HG03565 (cell line): ENCODE data around the gene DGCR2.
"Not testable (repeated sequence)": the region's sequence is repeated elsewhere in the genome, so short reads cannot be mapped to it uniquely, and the experiment has no call there.

Experiments used
- ATAC-seq: cut with Tn5 transposase; IDR thresholded peaks from one replicate; pipeline ENCODE4 v1.9.1; 2021; ENCODE audit warnings: mild to moderate bottlenecking, moderate library complexity; ENCODE audit not compliant: unreplicated experiment

Gene DGCR2

GRCh38 chr22:19084586-19084985 lies 37.6 kb downstream of the DGCR2 start:
- not testable (repeated sequence) for ATAC-seq

- ATAC-seq, result not testable (repeated sequence)
Observed at GRCh38 chr22:19084126-19084525, 38.1 kb downstream of the DGCR2 start.

DNA sequence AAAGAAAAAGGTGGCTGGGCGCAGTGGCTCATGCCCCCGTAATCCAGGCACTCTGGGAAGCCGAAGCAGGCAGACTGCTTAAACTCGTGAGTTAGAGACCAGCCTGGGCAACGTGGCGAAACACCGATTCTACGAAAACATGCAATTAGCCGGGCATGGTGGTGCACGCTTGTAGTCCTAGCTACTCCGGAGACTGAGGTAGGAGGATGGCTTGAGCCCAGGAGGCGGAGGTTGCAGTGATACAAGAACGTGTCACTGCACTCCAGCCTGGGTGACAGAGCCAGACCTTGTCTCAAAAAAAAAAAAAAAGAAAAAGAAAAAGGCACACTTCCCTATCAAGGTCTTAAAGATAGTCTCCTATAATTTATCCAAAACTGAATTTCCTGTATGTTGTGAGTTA lies 39.4 kb downstream of the DGCR2 start:
- ATAC-seq, result no peak

DNA sequence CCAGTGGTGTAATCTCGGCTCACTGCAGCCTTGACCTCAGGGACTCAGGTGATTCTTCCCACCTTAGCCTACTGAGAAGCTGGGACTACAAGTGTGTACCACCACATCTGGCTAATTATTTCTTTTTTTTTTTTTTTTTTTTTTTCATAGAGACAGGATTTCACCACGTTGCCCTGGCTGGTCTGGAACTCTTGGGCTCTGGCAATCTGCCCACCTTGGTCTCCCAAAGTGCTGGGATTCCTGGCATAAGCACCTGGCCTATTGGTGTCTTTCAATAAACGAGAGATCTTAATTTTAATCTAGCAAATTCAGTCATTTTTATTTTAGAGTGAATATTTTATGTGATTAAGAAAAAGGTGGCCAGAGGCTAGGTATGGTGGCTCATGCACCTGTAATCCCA lies 40.1 kb downstream of the DGCR2 start:
- no peak for ATAC-seq

DNA sequence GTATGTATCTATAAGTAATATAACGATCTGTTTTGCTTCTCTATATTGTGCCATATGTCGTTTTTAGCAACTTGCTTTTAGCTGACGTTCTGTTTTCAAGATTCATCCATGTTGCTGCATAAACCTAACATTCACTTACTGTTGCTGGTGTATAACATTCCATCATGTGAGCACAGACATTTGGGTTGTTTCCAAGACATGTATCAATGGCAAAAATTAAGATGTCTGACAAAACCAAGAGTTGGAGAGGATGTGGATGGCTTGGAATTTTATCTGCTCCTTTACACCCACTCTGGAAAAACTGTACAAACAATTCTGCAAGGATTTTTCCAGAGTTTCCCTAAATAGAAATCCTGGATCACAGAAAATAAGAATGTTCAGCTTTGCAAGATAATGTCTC lies 40.9 kb downstream of the DGCR2 start:
- no peak for ATAC-seq

DNA sequence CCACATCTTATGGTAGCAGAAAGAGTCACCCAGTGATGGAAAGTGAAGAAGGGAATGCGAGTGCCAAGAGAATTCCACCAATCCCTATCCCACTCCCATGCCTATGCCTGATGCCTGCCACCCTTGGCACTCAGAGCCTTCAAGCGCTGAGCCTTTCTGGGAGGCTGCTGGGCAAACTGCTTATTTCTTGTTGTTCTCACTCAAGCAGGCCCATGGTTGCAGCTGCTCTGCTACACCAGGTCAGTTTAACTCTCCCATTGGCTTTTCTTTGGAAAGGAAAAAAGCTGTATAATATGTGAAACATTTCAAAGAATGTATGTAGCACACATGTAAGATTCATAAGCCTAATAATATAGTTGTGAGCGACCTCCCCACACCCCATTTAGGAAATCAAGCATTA lies 41.4 kb downstream of the DGCR2 start:
- ATAC-seq, result no peak

GRCh38 chr22:19079691-19080090 lies 42.5 kb downstream of the DGCR2 start:
- no peak for ATAC-seq

GRCh38 chr22:19075404-19075803 lies 46.8 kb downstream of the DGCR2 start:
- no peak for ATAC-seq

DNA sequence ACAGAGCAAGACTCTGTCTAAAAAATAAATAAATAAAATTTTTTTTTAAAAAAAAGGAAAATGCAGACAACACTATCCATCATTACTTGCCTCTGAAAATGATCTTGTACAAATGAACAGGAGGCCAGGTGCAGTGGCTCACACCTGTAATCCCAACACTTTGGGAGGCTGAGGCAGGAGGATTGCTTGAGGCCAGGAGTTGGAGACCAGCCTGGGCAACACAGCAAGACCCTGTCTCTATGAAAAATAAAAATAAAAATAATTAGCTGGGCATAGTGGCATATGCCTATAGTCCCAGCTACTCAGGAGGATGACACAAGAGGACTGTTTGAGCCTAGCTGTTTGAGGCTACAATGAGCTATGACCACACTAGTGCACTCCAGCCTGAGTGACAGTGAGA lies 49.4 kb downstream of the DGCR2 start:
- ATAC-seq, result not testable (repeated sequence)

- no peak for ATAC-seq
Observed at GRCh38 chr22:19070397-19071169, 51.6 kb downstream of the DGCR2 start.

- no peak for ATAC-seq
Observed at GRCh38 chr22:19069451-19069850, 52.8 kb downstream of the DGCR2 start.

GRCh38 chr22:19068784-19069271 lies 53.4 kb downstream of the DGCR2 start:
- no peak for ATAC-seq

DNA sequence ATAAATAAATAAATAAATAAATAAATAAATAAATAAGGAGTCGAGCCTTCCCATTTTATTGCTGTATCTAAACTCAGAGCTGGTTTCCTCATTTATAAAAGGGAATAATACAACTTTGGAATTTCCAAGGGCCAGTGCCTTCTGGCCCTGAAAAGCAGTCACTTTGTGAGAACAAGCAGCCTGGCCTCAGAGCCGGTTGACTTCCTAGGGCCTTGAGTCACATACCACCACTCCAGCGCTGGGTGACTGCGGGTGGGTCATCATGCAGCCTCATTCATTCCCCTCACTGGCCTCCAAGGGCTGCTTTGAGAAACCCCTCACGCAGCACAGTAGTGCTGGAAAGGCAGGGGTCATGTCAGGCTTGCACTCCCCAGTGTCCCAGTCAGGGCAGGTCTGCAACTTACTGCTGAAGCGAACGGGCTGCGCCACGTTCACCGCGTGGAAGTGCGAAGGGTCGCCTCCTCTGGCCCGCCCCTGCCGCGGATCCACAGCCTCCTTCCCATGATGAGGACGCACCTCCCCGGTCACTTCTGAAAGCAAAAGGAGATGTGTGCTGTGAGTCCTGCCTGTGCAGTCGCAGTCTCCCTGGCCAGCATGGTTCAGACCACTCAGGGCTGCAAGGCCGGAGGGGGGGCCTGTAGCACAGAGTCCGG lies 54.4 kb downstream of the DGCR2 start:
- no peak for ATAC-seq

DNA sequence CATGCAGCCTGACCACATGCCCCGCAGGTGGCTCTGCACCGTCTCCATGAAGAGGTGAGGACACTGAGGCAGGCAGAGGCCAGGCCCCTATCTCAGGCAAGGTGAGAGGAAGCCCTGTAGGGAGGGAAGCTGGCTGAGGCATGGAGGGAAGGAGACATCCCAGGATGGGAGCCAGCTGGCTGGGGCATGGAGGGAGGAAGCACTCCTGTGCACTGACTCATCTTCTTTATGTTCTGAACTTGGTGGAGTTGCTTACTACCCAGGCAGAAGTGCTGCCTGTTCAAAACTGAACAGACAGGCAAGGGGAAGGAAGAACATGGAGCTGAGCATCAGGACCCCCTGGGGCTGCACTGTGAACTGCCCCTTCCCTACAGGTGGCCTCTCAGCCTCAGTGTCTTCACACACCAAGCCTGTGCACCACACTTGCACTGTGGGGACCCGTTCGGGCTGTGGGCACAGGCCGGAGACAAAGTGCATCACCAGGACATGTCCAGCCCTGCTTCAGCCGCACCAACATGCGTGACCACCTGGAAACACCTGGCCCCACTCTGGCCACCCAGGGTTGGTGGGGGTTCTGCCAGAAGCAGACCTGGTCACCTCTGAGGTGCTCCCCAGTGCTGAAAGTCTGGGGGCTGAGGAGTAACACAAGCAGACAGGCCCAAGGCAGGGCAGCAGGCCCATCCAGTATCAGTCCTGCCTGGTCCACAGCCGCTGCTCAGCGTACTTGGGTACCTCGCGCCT lies 55.5 kb downstream of the DGCR2 start:
- no peak for ATAC-seq

DNA sequence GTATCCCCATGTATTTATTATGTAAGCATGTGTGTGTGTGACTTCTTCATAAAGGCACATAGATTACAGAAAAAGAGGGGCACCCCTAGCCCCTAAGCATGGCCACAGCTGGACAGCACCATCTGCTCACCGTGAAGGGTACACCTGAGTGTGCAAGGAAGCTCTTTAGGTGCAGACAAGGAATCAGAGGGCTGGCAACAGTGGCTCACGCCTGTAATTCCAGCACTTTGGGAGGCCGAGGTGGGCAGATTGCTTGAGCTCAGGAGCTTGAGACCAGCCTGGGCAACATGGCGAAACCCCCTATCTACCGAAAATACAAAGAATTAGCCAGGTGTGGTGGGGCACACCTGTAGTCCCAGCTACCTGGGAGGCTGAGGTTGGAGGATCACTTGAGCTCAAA lies 56.3 kb downstream of the DGCR2 start:
- no peak for ATAC-seq

DNA sequence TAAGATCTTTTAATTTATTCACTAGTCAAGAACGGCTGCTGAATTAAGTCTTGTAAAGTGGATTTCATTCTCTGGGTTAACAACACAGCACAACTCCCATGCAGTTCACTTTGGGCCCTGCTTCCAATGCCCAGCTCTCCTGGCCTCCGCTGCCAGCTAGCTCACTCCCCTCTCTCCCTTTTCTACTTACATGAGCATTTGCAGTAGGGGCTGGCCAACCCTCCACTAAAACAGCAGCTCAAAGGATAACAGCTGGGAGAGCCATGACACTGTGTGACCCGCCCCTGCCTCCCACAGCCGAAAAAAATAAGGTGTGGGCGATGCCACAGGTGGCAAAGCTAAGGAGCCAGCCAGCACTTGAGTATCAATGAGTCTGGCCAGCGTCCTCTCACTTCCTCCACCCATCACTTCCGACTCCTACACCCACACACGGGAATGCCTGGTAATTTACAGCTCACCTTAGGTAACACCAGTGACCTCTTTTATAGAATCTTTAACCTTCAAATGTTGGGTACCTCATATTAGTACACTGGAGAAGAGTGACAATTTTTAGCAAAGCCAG lies 56.8 kb downstream of the DGCR2 start:
- no peak for ATAC-seq

DNA sequence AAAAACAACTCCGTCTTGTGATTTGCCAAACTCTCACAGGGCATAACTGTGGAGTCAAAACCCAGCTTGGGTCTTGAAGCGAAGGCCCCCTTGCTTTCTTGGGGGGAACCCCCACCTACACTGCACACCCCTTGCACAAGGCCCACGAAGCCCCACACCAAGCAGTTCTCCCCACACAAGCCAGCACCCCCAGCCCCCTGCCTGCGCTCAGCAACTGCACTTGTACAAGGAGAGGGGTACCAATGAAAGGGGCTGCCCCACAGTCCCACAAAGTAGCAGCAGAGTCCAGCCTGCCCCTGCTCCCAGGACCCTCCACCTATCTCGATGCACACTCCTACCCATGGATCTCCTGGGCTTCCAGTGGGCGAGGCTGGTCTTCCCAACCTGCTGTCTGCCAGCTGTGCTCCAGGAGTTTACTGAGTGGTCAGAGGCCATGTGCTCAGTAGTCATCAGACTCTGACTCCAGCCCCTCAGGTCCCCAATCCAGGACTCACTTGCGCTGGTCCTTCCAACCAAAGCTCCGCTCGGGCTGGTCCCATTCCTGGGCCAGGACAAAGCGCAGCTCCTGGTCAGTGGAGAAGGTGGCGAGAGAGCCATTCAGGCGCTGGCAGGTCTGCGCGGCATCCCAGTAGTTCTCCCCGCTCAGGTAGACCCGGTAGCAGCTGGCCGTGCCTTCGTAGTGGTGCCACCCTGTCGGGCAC lies 57.7 kb downstream of the DGCR2 start:
- ATAC-seq, result no peak

DNA sequence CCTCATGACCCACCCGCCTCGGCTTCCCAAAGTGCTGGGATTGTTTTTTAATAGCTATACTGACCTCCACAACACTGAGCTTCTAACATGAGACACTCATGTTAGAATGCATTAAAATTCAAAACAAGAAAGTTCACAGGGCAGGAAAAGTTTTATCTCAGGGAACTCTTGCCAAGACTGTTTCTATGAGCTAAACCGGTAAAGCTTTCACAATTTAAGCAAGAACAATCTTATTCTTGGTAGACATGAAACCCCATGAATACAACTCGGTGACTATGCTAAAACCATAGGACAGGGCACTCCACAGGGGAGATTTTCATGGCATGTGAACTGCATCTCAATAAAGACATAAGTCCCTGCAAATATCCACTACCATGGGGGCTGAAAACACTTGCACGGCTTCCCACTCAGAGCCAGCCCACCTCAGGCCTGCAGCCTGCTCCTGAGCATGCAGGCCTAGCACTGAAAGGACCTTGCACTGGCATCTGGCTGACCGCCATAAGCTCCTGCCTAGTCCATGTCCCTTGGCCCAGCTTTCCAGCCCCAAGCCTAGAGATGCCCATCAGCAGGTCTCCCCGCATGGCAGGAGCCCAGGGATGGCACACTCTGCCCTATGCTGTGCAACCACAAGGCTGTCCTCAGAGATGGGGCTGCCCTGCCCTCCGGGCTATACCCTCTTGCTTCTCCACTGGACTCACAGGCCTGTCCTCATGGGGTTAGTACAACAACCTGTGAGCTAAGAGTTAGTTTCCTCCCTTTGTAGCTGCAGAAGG lies 58.4 kb downstream of the DGCR2 start:
- ATAC-seq, result no peak

GRCh38 chr22:19062943-19063308 lies 59.3 kb downstream of the DGCR2 start:
- no peak for ATAC-seq
